Stimulated activated CD4-positive, alpha-beta T cell treated with anti-CD3 and anti-CD28 coated beads, Interleukin-4, amount 100 ng/mL, for 1 hour (primary cell): Measurements from ENCODE around the gene MBD3.
"Not testable (repeated sequence)": the region's sequence is repeated elsewhere in the genome, so short reads cannot be mapped to it uniquely, and the experiment has no call there.

Experiments
- DNase-seq: peaks from one replicate; pipeline ENCODE4 v3.0.0-alpha.2; 2020

MBD3 gene

GRCh38 chr19:1592755-1593500, at the start of gene MBD3:
Gene MBD3, minus strand, starts transcription at chr19:1592865. Its CDS starts 234 bp downstream, at chr19:1592631.
- peak; percentile 88 for DNase-seq

- DNase-seq = not testable (repeated sequence)
These were observed 48.3 kb upstream of the MBD3 start for GRCh38 chr19:1640893-1641448.

- no peak for DNase-seq
These were observed 43.9 kb upstream of the MBD3 start for GRCh38 chr19:1636325-1637236.

GRCh38 chr19:1634938-1635243, 42.2 kb upstream of the MBD3 start:
- no peak for DNase-seq

- no peak for DNase-seq
These were observed 41.7 kb upstream of the MBD3 start for GRCh38 chr19:1634242-1634937.

- no peak for DNase-seq
These were observed 40.7 kb upstream of the MBD3 start for GRCh38 chr19:1633269-1633826.

- no peak for DNase-seq
These were observed 40.0 kb upstream of the MBD3 start for GRCh38 chr19:1632462-1633268.

- DNase-seq = no peak
These were observed 39.0 kb upstream of the MBD3 start for GRCh38 chr19:1631557-1632100.

GRCh38 chr19:1630811-1631210, 38.1 kb upstream of the MBD3 start:
- DNase-seq = no peak

- no peak for DNase-seq
These were observed 37.3 kb upstream of the MBD3 start for GRCh38 chr19:1630012-1630411.

- no peak for DNase-seq
These were observed 36.7 kb upstream of the MBD3 start for GRCh38 chr19:1629256-1629808.

GRCh38 chr19:1627194-1627593, 34.5 kb upstream of the MBD3 start:
- no peak for DNase-seq

- DNase-seq = no peak
These were observed 33.8 kb upstream of the MBD3 start for GRCh38 chr19:1626417-1627010.

GRCh38 chr19:1624458-1624857, 31.8 kb upstream of the MBD3 start:
- peak; percentile 54 for DNase-seq

GRCh38 chr19:1622541-1622940, 29.9 kb upstream of the MBD3 start:
- DNase-seq = no peak

GRCh38 chr19:1622007-1622406, 29.3 kb upstream of the MBD3 start:
- no peak for DNase-seq

GRCh38 chr19:1621574-1621973, 28.9 kb upstream of the MBD3 start:
- DNase-seq = no peak

- no peak for DNase-seq
These were observed 28.4 kb upstream of the MBD3 start for GRCh38 chr19:1621021-1621420.

GRCh38 chr19:1620502-1620901, 27.8 kb upstream of the MBD3 start:
- DNase-seq = no peak

- DNase-seq = no peak
These were observed 27.0 kb upstream of the MBD3 start for GRCh38 chr19:1619703-1620102.

GRCh38 chr19:1619094-1619439, 26.4 kb upstream of the MBD3 start:
- DNase-seq = no peak
